Skeletal muscle tissue (tissue), 4 donors: Measurements from ENCODE around the gene NCKAP5. TPM values are rescaled to one million over a fixed set of nuclear protein-coding genes. Genes with fewer than 3 reads are reported as not detected.

ENCODE experiments used
- H3K27ac ChIP-seq: one replicate; pipeline ENCODE4 v1.7.0; 2013; ENCODE audit warnings: mild to moderate bottlenecking, low read depth, low read length, inconsistent platforms
- H3K27me3 ChIP-seq, 3 donors: one replicate each; pipeline ENCODE4 v1.7.0; 2013; ENCODE audit warnings: low read length in 3 of 3; ENCODE audit not compliant: control insufficient read depth in 3 of 3, insufficient read depth in 3 of 3
- H3K36me3 ChIP-seq, 3 donors: one replicate each; pipeline ENCODE4 v1.7.0; 2013; ENCODE audit warnings: low read length in 3 of 3; ENCODE audit not compliant: control insufficient read depth in 3 of 3, insufficient read depth in 3 of 3
- H3K4me1 ChIP-seq, 3 donors: one replicate each; pipeline ENCODE4 v1.7.0; 2013; ENCODE audit warnings: low read length in 3 of 3, mild to moderate bottlenecking in 3 of 3; ENCODE audit not compliant: control insufficient read depth in 3 of 3, insufficient read depth in 3 of 3
- H3K4me3 ChIP-seq, 3 donors: one replicate each; pipeline ENCODE4 v1.7.0; 2013; ENCODE audit warnings: low read length in 3 of 3
- H3K9ac ChIP-seq, 3 donors: one replicate each; pipeline ENCODE4 v1.7.0; 2013; ENCODE audit warnings: low read length in 3 of 3, mild to moderate bottlenecking in 3 of 3, moderate library complexity in 2 of 3, low read depth in 1 of 3
- H3K9me3 ChIP-seq, 3 donors: one replicate each; pipeline ENCODE4 v1.7.0; 2013; ENCODE audit warnings: low read length in 3 of 3; ENCODE audit not compliant: control insufficient read depth in 3 of 3
- total RNA-seq: library from RNA; depleted of rRNA; stranded (reverse); fragments of >200 nt; gene quantifications from one replicate; pipeline ENCODE4 v1.2.3, GENCODE V29; 2014
- donor health status: Osteomylitis.

Gene NCKAP5
- total RNA-seq, 1 donor from 2014 or later = 5.7 TPM

GRCh38 chr2:133434959-133435668, 133.1 kb downstream of the NCKAP5 start:
- Histone ChIP-seq H3K4me1 (peaks cover 2 to 5% (median 3%) of the 10 kb centered on the region in 3 donors), H3K4me3 (no peak overlapping the region), H3K9ac (no peak overlapping the region), H3K36me3 (no peaks in the 10 kb centered on the region), H3K27ac (no peak overlapping the region), H3K27me3 (no peaks in the 10 kb centered on the region), H3K9me3 (no peaks in the 10 kb centered on the region)

GRCh38 chr2:133433455-133434451, 134.5 kb downstream of the NCKAP5 start:
- H3K4me1 ChIP-seq = peaks cover 2 to 5% (median 3%) of the 10 kb centered on the region in 3 donors
- no peak overlapping the region for H3K27ac ChIP-seq
- no peak overlapping the region for H3K4me3 ChIP-seq
- H3K9ac ChIP-seq = no peak overlapping the region
- no peaks in the 10 kb centered on the region for H3K27me3 ChIP-seq
- no peaks in the 10 kb centered on the region for H3K9me3 ChIP-seq
- H3K36me3 ChIP-seq = no peaks in the 10 kb centered on the region

GRCh38 chr2:133432778-133433177, 135.5 kb downstream of the NCKAP5 start:
- Histone ChIP-seq H3K36me3 (no peaks in the 10 kb centered on the region), H3K9me3 (no peaks in the 10 kb centered on the region), H3K4me3 (no peak overlapping the region), H3K27ac (no peak overlapping the region), H3K9ac (no peak overlapping the region), H3K4me1 (no peaks in the 10 kb centered on the region), H3K27me3 (no peaks in the 10 kb centered on the region)

- Histone ChIP-seq H3K4me1 (no peaks in the 10 kb centered on the region), H3K9me3 (no peaks in the 10 kb centered on the region), H3K9ac (no peak overlapping the region), H3K27ac (no peak overlapping the region), H3K4me3 (no peak overlapping the region), H3K27me3 (no peaks in the 10 kb centered on the region), H3K36me3 (no peaks in the 10 kb centered on the region)
Observed at GRCh38 chr2:133431289-133431688, 137.0 kb downstream of the NCKAP5 start.

- H3K9ac ChIP-seq = no peak overlapping the region
- no peak overlapping the region for H3K4me3 ChIP-seq
Observed at GRCh38 chr2:133426791-133427190, 141.5 kb downstream of the NCKAP5 start.

GRCh38 chr2:133425612-133426011, 142.7 kb downstream of the NCKAP5 start:
- no peaks in the 10 kb centered on the region for H3K36me3 ChIP-seq
- H3K9me3 ChIP-seq = no peaks in the 10 kb centered on the region
- H3K9ac ChIP-seq = no peak overlapping the region

More at GRCh38 chr2:133426791-133427190, 141.5 kb downstream of the NCKAP5 start:
- Histone ChIP-seq H3K4me1 (no peaks in the 10 kb centered on the region), H3K9me3 (no peaks in the 10 kb centered on the region), H3K27ac (no peak overlapping the region), H3K36me3 (no peaks in the 10 kb centered on the region), H3K27me3 (no peaks in the 10 kb centered on the region)

GRCh38 chr2:133424876-133425275, 143.4 kb downstream of the NCKAP5 start:
- H3K36me3 ChIP-seq = no peaks in the 10 kb centered on the region
- no peak overlapping the region for H3K9ac ChIP-seq
- H3K4me1 ChIP-seq = no peaks in the 10 kb centered on the region
- H3K9me3 ChIP-seq = no peaks in the 10 kb centered on the region
- H3K27me3 ChIP-seq = no peaks in the 10 kb centered on the region
- H3K27ac ChIP-seq = no peak overlapping the region
- H3K4me3 ChIP-seq = no peak overlapping the region

More at GRCh38 chr2:133425612-133426011, 142.7 kb downstream of the NCKAP5 start:
- Histone ChIP-seq H3K4me1 (no peaks in the 10 kb centered on the region), H3K4me3 (no peak overlapping the region), H3K27ac (no peak overlapping the region), H3K27me3 (no peaks in the 10 kb centered on the region)

GRCh38 chr2:133422931-133423351, 145.3 kb downstream of the NCKAP5 start:
- Histone ChIP-seq H3K9me3 (no peaks in the 10 kb centered on the region), H3K9ac (no peak overlapping the region), H3K27ac (no peak overlapping the region), H3K27me3 (no peaks in the 10 kb centered on the region), H3K4me1 (no peaks in the 10 kb centered on the region), H3K4me3 (no peak overlapping the region), H3K36me3 (no peaks in the 10 kb centered on the region)

GRCh38 chr2:133421516-133422324, 146.5 kb downstream of the NCKAP5 start:
- Histone ChIP-seq H3K27ac (no peak overlapping the region), H3K36me3 (no peaks in the 10 kb centered on the region), H3K4me1 (no peaks in the 10 kb centered on the region), H3K4me3 (no peak overlapping the region), H3K9me3 (no peaks in the 10 kb centered on the region), H3K9ac (no peak overlapping the region), H3K27me3 (no peaks in the 10 kb centered on the region)
